GM19455 (cell line): ENCODE data around the gene MAGEB1.

Experiments
- ATAC-seq: cut with Tn5 transposase; IDR thresholded peaks from one replicate; pipeline ENCODE4 v1.9.1; 2021; ENCODE audit not compliant: unreplicated experiment

The MAGEB1 gene

GRCh38 chrX:30246769-30247489, at the start of gene MAGEB1:
MAGEB1 (plus strand) TSS chrX:30247146; CDS start chrX:30250494, 3,348 bp downstream.
- no peak for ATAC-seq

DNA sequence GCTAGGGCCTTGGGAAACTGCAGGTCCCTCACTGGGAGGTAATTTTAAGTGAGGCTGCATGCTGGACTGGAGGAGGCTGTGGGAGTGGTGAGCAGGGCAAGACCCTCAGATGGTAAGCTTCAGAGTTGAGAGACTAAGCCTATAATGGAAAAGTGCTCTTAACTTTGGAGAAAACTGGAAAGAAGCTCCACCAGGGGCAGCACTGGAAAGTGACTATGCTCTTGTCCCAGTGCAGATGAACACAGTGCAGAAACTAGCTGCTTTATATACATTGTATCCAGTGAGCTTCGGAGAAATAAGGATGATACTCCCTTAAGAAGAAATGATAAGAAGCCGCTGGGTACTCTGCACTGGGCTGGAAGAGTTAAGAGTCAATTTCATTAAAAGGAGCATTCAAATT, 34.8 kb upstream of the MAGEB1 start:
- no peak for ATAC-seq

DNA sequence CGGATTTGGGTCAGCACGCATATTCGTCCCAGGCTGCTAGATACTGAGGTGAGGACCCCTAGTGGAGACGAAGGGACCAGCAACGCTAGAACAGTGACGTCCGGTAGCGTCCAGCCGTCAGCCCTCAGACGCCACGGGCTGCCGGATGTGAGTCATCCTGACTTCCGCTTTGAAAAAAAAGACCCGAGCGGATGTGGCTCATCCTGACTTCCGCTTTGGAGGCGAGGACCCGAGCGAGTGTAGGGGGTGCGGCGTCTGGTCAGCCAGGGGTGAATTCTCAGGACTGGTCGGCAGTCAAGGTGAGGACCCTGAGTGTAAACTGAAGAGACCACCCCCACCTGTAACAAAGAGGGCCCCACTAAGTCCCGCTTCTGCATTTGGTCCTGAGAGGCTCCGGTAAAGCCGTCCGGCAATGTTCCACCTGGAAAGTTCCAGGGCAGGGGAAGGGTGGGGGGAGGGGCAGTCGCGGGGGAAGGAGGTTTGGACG, 31.5 kb upstream of the MAGEB1 start, which contains the start of gene MAGEB2:
Gene MAGEB2 (plus strand): TSS at position 207 of the 487 bp plus-strand sequence. CDS start 3,018 bp downstream, outside the sequence.
- no peak for ATAC-seq

DNA sequence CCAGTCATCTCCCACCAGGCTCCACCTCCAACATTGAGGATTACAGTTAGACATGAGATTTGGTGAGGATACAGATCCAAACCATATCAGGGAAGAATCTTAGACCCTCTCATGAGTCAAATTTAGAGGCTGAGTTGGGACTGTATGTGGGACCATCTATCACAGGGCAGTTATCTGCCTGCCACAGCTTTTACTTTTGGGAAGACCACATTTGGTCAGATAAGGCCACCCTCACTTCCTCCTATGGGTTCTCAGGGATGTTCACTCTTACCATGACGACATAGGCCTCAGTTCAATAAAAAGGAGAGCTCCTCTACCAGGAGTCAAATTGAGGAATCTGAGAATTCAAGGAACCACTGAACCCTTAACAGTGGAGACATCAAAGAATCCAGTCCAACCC, 29.5 kb upstream of the MAGEB1 start:
- ATAC-seq = no peak

GRCh38 chrX:30219372-30219771, 27.6 kb upstream of the MAGEB1 start:
- ATAC-seq = no peak

DNA sequence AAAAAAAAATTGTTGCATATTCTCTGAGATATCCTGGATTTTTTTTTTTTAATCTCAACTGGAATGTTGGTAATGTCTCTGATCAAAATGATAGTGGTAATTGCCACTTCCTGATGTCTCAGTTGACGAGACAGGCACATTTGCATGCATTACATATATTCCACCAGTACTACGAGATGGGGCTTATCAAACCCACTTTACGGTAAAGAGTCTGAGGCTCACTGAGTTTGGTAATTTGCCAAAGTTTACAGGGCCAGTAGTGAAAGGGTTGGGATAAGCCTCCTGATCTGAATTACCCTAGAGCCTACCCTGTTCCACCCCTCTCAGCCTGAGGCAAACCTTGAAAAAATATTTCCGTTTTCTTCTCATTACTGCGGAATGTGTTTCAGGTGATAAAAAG, 26.3 kb upstream of the MAGEB1 start:
- ATAC-seq = no peak

DNA sequence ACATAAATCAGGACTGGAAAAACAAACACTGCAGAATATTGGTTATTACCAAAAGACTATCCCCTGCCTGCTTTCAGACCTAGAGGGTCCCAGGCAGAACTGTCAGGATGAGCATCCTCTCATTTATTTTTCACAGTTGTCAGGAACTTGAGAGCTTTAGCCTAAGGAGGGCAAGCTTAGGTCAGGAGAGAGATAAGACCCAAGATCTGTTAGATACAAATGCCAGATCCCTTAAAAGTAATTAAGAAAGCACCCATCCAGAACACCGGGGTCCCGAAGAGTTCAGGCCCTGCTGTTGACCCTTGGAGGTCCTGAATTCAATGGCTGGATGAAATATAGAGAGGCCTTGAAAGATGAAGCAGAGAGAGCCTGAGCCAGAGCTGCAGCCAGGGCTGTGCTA, 22.4 kb upstream of the MAGEB1 start:
- ATAC-seq = no peak

DNA sequence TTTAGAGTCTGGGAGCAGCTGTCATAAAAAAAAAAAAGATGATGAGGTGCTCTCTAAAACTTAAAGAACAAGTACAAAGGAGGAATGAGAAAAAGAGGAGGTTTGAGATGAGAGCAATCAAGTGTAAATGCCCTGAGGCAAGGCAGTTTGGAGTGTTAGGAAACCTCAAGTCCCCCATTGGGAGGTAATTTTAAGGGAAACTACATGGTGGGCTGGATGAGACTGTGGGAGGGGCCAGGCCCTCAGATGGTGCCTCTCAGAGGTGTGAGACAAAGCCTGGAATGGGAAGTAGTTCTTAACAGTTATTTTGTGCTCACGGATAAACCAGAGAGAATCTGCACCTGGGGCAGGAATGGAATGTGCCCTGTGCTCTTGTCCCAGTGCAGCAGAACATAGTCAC, 18.4 kb upstream of the MAGEB1 start:
- ATAC-seq = no peak

- ATAC-seq = no peak
Observed at GRCh38 chrX:30230395-30230794, 16.6 kb upstream of the MAGEB1 start, which contains the start of gene MAGEB3. MAGEB3 (plus strand) TSS chrX:30230657; CDS start chrX:30235925, 5,268 bp downstream.

DNA sequence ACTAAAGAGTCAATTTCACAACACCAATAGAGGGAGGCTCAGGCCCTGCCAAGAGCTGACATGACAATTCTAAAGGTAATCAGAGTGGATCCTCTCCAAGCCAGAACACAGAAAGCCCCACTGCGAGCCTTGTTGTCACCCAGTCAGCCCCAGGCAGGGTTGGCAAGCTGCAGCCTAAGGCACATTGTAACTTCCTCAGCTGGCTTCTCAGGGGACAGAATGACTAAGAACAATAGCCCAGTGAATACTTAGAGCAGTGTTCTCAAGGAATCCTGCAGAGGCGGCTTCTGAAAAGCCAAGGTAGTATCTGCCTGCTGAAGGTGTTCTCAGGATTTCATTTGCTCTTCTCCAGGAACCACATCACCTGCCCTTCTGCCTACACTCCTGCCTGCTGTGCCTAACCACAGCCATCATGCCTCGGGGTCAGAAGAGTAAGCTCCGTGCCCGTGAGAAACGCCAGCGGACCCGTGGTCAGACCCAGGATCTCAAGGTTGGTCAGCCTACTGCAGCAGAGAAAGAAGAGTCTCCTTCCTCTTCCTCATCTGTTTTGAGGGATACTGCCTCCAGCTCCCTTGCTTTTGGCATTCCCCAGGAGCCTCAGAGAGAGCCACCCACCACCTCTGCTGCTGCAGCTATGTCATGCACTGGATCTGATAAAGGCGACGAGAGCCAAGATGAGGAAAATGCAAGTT, 5.1 kb upstream of the MAGEB1 start, which contains the start of gene MAGEB4:
Gene MAGEB4 (plus strand): TSS at position 277 of the 692 bp plus-strand sequence. CDS start 136 bp downstream, at position 413.
- no peak for ATAC-seq

GRCh38 chrX:30248854-30249253, 1.9 kb downstream of the MAGEB1 start:
- peak; percentile 66 for ATAC-seq

GRCh38 chrX:30253257-30253656, 6.3 kb downstream of the MAGEB1 start:
- no peak for ATAC-seq

DNA sequence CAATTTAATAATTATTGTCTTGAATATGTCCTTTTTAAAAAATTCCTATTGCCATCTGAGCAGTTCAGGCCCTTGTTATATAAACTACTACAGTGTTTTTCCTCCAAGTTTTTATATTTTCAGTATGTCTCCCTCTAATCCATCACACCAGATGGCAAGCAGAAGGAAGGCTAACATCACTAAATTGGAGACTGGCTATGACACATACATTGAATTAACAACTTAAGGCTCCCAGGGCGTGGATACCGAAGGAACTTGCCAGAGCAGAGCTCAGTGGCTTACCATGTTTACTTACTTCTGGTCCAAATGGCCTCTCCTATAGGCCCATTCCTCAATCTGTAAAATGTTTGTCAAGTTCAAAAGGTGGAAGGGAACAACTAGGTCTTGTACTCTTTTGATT, 13.0 kb downstream of the MAGEB1 start:
- no peak for ATAC-seq

GRCh38 chrX:30261012-30261411, 14.1 kb downstream of the MAGEB1 start:
- ATAC-seq = no peak

- no peak for ATAC-seq
Observed at GRCh38 chrX:30262763-30263162, 15.8 kb downstream of the MAGEB1 start.

DNA sequence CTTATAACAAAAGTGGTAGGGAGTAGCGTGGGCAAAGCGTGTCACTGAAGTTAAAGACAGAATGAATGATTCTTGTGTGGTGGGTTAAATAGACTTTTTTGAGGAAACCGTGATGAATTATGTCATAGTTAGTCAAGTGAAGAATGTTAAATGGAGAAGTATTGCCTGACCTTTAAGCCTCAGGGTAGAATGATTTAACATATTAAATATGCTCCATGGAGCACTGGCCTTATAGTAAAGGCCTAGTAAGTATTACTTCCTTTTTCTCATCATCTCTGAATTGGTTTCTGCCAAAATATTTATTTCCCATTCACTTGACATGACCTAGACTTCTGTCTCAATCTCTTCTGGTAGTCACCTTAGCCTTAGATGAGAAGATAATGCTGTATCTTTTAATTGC, 23.7 kb downstream of the MAGEB1 start:
- ATAC-seq = no peak

DNA sequence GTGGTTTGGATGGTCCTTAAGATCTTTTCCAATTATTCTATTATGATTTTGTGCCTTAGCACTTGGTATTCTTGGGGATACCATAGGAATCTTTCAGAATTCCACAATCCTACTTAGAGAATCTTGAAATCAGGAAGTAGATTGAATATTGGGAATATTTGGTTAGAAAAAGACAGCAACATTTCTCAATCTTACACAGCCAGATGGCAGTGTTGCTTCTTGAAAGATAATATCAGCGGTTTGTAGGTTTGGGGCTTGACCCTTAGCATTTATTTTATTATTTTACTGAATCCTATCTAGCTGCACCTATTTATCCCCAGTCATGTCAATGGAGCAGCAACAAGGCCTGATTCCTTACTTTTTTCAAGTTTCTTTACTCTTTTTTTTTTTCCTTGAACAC, 28.6 kb downstream of the MAGEB1 start:
- ATAC-seq = no peak

GRCh38 chrX:30278365-30278764, 31.4 kb downstream of the MAGEB1 start:
- ATAC-seq = no peak

DNA sequence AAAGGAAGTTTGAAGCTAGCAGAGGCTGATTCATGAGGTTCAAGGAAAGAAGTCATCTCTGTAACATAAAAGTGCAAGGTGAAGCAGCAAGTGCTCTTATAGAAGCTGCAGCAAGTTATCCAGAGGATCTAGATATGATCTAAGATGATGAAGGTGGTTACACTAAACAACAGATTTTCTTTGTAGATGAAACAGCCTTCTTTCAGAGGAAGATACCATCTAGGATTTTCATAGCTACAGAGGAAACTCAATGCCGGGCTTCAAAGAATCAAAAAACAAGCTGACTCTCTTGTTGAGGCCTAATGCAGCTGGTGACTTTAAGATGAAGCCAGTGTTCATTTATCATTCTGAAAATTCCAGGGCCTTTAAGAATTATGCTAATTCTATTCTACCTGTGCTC, 33.5 kb downstream of the MAGEB1 start:
- no peak for ATAC-seq

DNA sequence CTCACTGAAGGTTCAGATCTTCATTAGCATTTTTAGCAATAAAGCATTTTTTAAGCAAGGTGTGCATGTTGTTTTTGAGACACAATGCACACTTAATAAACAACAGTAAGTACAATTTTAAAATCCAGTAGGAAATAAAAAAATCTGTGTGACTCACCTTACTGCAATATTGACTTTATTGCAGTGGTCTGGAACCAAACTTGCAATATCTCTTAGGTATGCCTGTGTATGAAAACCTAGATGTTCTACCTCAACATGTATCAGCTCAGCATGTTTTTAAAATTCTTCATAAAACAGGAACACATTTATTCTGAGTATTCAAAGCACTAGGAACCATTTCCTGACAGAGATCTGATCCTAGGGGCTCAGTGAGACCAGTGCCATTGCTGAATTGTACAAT, 35.6 kb downstream of the MAGEB1 start:
- no peak for ATAC-seq

GRCh38 chrX:30283456-30284200, 36.7 kb downstream of the MAGEB1 start:
- no peak for ATAC-seq
